Thymus (tissue), 11 donors: Measurements from ENCODE around the gene MBD3L2. TPM values are rescaled to one million over a fixed set of nuclear protein-coding genes. Genes with fewer than 3 reads are reported as not detected.
"Not testable (repeated sequence)": the region's sequence is repeated elsewhere in the genome, so short reads cannot be mapped to it uniquely, and the experiment has no call there.

Experiments
- DNase-seq, 9 donors: peaks; one replicate each; pipeline ENCODE4 v3.0.0-alpha.2; 2013; ENCODE audit warnings: low spot score in 9 of 9, low read depth in 6 of 9, missing footprints in 1 of 9
- H3K27ac ChIP-seq, 2 donors: one replicate each; pipeline ENCODE4 v1.5.1; 2013; ENCODE audit warnings: control low read depth in 1 of 2, low read depth in 1 of 2, low read length in 1 of 2, mild to moderate bottlenecking in 1 of 2, moderate library complexity in 1 of 2
- H3K27me3 ChIP-seq, 2 donors: one replicate each; pipeline ENCODE4 v1.5.1; 2013; ENCODE audit warnings: low read length in 1 of 2; ENCODE audit not compliant: control insufficient read depth in 2 of 2, insufficient read depth in 1 of 2
- H3K36me3 ChIP-seq, 2 donors: one replicate each; pipeline ENCODE4 v1.5.1; 2013; ENCODE audit warnings: low read length in 1 of 2, mild to moderate bottlenecking in 1 of 2, moderate library complexity in 1 of 2; ENCODE audit not compliant: control insufficient read depth in 2 of 2, insufficient read depth in 2 of 2
- H3K4me1 ChIP-seq, 2 donors: one replicate each; pipeline ENCODE4 v1.5.1; 2013; ENCODE audit warnings: low read length in 2 of 2; ENCODE audit not compliant: control insufficient read depth in 2 of 2, insufficient read depth in 2 of 2
- H3K4me3 ChIP-seq, 2 donors: one replicate each; pipeline ENCODE4 v1.5.1; 2013; ENCODE audit warnings: low read length in 2 of 2, control low read depth in 1 of 2, mild to moderate bottlenecking in 1 of 2
- H3K9me3 ChIP-seq, 2 donors: one replicate each; pipeline ENCODE4 v1.5.1; 2013; ENCODE audit warnings: low read length in 1 of 2, mild to moderate bottlenecking in 1 of 2; ENCODE audit not compliant: control insufficient read depth in 2 of 2, insufficient read depth in 1 of 2
- WGBS: extraction: QIAGEN DNeasy Blood & Tissue Kit; methylation state at CpG from one replicate; pipeline ENCODE4 v1.1.7; 2013; 5-methylcytosine and 5-hydroxymethylcytosine counted together
- polyA plus RNA-seq: library from polyadenylated mRNA; stranded (reverse); fragments of 200-250 nt; gene quantifications from one replicate; pipeline ENCODE4 v1.2.3, GENCODE V29; 2013
- total RNA-seq: library from RNA; stranded (reverse); fragments of 120-200 nt; gene quantifications from one replicate; pipeline ENCODE4 v1.2.4, GENCODE V29; 2013
- donor health status: healthy.

Gene MBD3L2
- total and polyA plus RNA-seq, 2 donors = 0.09 to 0.78 TPM

- H3K27me3 ChIP-seq, DNase-seq, H3K4me1 ChIP-seq, H3K27ac ChIP-seq, H3K4me3 ChIP-seq, H3K36me3 ChIP-seq, H3K9me3 ChIP-seq: not testable (repeated sequence)
- WGBS = 96% methylated on average over 12 of the region's 14 CpGs
These were observed 6.6 kb downstream of the MBD3L2 start for GRCh38 chr19:7055679-7056078.

GRCh38 chr19:7056371-7056770, 7.2 kb downstream of the MBD3L2 start:
- H3K9me3 ChIP-seq, H3K27ac ChIP-seq, H3K4me1 ChIP-seq, DNase-seq, H3K4me3 ChIP-seq, H3K36me3 ChIP-seq, H3K27me3 ChIP-seq: not testable (repeated sequence)
- WGBS = 91% methylated on average over 8 of the region's 16 CpGs

- WGBS = no CpG with 5 or more reads among the region's 8 CpGs
- H3K4me3 ChIP-seq, DNase-seq, H3K27ac ChIP-seq, H3K9me3 ChIP-seq, H3K36me3 ChIP-seq, H3K27me3 ChIP-seq, H3K4me1 ChIP-seq: not testable (repeated sequence)
These were observed 9.5 kb downstream of the MBD3L2 start, which contains the start of gene MBD3L3 for GRCh38 chr19:7058576-7058975. MBD3L3 (minus strand) TSS chr19:7058676; CDS start chr19:7058605, 71 bp downstream.

GRCh38 chr19:7059977-7060376, 10.9 kb downstream of the MBD3L2 start:
- WGBS = 3% methylated on average over 1 of the region's 2 CpGs
- not testable (repeated sequence) for DNase-seq, H3K27me3 ChIP-seq, H3K4me1 ChIP-seq, H3K36me3 ChIP-seq, H3K4me3 ChIP-seq, H3K27ac ChIP-seq, H3K9me3 ChIP-seq

GRCh38 chr19:7063339-7063738, 14.2 kb downstream of the MBD3L2 start:
- no peak overlapping the region for H3K27ac ChIP-seq
- H3K36me3 ChIP-seq = no peaks in the 10 kb centered on the region
- peak in 2 of 9 donors; percentile 37 to 45 for DNase-seq
- H3K4me3 ChIP-seq = no peak overlapping the region
- 92% methylated on average over 4 of the region's 4 CpGs for WGBS
- no peaks in the 10 kb centered on the region for H3K4me1 ChIP-seq
- peaks cover 0 to 4% of the 10 kb centered on the region in 2 donors for H3K9me3 ChIP-seq
- H3K27me3 ChIP-seq = no peaks in the 10 kb centered on the region

GRCh38 chr19:7063764-7064418, 14.8 kb downstream of the MBD3L2 start:
- no peak overlapping the region for H3K4me3 ChIP-seq
- H3K27me3 ChIP-seq = no peaks in the 10 kb centered on the region
- peaks cover 0 to 4% of the 10 kb centered on the region in 2 donors for H3K9me3 ChIP-seq
- no peaks in the 10 kb centered on the region for H3K36me3 ChIP-seq
- WGBS = 97% methylated on average over 9 of the region's 9 CpGs
- peak in 2 of 9 donors; percentile 24 to 42 for DNase-seq
- H3K4me1 ChIP-seq = peaks cover 2 to 3% of the 10 kb centered on the region in 2 donors
- no peak overlapping the region for H3K27ac ChIP-seq

GRCh38 chr19:7067122-7067521, 18.0 kb downstream of the MBD3L2 start:
- not testable (repeated sequence) for H3K4me3 ChIP-seq, H3K27ac ChIP-seq, DNase-seq, H3K9me3 ChIP-seq, H3K27me3 ChIP-seq, H3K36me3 ChIP-seq
- WGBS = 86% methylated on average over 13 of the region's 13 CpGs
- peaks cover 9 to 14% of the 10 kb centered on the region in 2 donors for H3K4me1 ChIP-seq

GRCh38 chr19:7067716-7068115, 18.6 kb downstream of the MBD3L2 start:
- Histone ChIP-seq H3K9me3 (peaks cover 0 to 4% of the 10 kb centered on the region in 2 donors), H3K4me1 (peaks cover 9 to 14% of the 10 kb centered on the region in 2 donors), H3K27ac (no peak overlapping the region), H3K36me3 (peaks cover 10 to 15% of the 10 kb centered on the region in 2 donors), H3K27me3 (no peaks in the 10 kb centered on the region), H3K4me3 (no peak overlapping the region)
- WGBS = 96% methylated on average over 2 of the region's 2 CpGs
- no peak for DNase-seq

- no peak for DNase-seq
- no peaks in the 10 kb centered on the region for H3K27me3 ChIP-seq
- 93% methylated on average over 6 of the region's 6 CpGs for WGBS
- H3K9me3 ChIP-seq = peaks cover 0 to 5% of the 10 kb centered on the region in 2 donors
- H3K4me1 ChIP-seq = peaks cover 9 to 14% of the 10 kb centered on the region in 2 donors
- H3K36me3 ChIP-seq = peaks cover 19 to 24% of the 10 kb centered on the region in 2 donors
- peak overlapping the region in 1 of 2 donors; percentile 78 for H3K4me3 ChIP-seq
- peak overlapping the region in 1 of 2 donors; percentile 84 for H3K27ac ChIP-seq
These were observed 19.5 kb downstream of the MBD3L2 start for GRCh38 chr19:7068599-7068998.
